CD4-positive, alpha-beta T cell treated with Interleukin-15 for 4 hours (primary cell): ENCODE results near the gene PDGFA.
"Not testable (repeated sequence)": the region's sequence is repeated elsewhere in the genome, so short reads cannot be mapped to it uniquely, and the experiment has no call there.

Source experiments
- DNase-seq: peaks from one replicate; pipeline ENCODE4 v3.0.0-alpha.2; 2020; ENCODE audit warnings: low spot score

PDGFA gene

DNA sequence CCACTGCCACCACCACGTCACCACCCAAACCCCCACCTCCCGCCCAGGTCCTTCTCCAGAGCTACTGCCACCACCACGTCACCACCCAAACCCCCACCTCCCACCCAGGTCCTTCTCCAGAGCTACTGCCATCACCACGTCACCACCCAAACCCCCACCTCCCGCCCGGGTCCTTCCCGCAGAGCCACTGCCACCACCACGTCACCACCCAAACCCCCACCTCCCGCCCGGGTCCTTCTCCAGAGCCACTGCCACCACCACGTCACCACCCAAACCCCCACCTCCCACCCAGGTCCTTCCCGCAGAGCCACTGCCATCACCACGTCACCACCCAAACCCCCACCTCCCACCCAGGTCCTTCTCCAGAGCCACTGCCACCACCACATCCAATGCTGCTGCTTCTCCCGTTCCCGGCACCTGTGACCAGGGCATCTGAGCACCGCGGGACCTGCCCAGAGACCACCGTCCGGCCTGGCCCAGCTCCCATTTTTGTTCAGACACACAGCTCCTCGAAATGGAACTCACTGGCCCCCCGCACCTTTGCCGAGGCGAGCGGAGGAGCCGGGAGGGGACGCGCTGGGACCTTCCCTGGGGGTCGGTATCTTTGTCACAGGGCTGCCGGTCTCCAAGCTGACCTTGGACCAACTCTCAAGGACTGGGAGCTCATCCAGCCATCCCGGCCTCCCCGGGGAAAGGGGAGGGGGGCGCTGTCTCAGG lies 32.7 kb upstream of the PDGFA start:
- not testable (repeated sequence) for DNase-seq

DNA sequence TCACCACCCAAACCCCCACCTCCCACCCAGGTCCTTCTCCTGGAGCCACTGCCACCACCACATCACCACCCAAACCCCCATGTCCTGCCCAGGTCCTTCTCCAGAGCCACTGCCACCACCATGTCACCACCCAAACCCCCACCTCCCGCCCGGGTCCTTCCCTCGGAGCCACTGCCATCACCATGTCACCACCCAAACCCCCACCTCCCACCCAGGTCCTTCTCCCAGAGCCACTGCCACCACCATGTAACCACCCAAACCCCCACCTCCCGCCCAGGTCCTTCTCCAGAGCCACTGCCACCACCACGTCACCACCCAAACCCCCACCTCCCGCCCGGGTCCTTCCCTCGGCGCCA lies 31.9 kb upstream of the PDGFA start:
- not testable (repeated sequence) for DNase-seq

DNA sequence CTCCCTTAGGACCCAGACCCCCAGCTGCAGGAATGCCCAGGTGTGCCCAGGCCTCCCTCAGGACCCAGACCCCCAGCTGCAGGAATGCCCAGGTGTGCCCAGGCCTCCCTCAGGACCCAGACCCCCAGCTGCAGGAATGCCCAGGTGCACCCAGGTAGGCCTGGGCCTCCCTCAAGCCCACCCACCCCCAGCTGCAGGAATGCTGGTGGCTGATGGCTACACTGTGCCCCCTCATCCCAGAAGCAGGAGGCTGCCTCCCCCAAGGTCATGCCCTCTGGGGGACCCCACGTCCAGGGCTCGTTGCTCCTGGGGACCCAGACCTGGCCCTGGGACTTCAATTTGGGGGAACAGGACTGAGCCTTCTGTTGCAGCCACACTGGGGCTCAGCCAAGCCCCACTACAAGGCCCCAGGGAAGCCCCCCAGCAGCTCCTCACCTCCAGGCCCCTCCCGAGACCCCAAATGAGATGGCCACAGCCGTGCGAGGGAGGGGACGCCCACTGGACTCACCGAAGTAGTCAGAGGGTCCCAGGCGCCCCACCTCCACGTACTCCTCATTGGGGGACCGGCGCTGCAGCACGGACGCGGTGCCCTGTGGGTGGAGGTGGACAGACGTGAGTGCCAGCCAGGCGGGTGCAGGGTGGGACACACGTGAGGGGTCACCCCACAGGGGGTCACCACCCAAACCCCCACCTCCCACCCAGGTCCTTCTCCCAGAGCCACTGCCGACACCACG lies 31.4 kb upstream of the PDGFA start:
- no peak for DNase-seq

DNA sequence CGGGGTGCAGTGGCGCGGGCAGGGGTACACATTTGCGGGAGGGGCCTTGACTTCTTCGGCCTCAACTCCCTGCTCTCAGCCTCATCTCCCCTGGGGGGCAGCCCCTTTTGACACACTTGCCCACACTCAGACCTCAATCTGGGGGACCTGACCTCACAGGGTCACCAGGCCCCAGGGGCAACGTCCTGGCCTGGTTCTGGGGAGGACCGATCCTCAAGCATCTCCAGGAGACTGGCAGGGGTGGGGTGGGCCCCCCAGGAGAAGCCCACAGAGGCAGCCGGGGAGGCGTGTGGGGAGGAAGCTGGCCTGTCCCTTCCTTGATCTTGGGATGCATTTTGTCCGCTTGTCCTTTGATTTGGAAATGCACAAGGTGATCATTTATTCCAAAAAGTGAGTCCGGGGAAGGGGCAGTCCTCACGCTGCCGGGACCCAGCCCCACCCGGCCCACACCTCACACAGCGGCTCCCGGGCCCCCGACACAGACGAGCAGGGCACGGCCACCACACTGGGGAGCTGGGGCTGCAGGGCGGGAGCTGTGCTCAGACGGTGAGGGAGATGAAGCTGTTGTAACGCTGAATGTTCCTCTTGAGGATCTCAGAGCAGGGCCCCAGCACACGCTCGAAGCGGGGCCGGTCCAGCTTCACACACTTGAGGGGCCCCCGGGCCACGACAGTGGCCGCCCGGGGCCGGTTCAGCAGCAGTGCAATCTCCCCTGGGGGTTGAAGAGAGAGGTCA lies 30.4 kb upstream of the PDGFA start:
- DNase-seq, result no peak

DNA sequence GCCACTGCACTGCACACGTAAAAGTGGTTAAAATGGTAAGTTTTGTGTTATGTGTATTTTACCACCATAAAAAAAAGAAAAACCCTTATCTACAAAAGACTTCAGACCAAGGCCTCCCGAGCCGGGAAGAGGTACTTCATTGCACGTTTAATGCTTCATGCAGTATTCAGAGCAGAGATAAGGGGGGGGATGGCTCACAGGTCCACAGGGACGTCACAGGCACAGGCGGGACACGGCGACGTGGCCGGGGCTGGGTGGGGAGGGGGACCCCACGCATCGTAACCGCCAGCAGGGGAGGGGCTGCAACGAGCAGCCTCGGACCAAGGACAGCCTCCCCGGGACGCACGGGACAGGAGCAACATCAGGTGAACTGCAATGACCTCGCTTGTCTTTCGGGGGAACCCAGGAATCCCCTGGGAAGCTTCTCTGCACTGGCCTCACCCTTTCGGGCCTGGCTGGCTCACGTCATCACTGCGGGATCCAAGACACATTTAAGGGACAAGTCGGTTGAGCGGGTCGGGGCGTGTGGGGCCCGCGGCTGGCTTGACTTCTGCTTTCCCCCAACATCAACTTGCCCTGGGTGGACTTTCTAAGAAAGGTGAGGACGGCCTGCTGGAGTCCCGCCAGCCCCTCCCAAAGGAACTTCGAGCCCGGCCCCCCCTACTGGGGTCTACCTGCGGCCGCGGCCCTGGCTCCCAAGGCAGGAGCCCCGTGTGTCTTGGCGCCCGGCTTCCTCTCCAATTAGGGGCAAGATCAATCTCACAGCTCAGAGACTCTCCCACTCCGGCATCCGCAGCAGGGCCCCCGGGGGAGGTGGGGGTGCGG lies 29.6 kb upstream of the PDGFA start:
- no peak for DNase-seq

DNA sequence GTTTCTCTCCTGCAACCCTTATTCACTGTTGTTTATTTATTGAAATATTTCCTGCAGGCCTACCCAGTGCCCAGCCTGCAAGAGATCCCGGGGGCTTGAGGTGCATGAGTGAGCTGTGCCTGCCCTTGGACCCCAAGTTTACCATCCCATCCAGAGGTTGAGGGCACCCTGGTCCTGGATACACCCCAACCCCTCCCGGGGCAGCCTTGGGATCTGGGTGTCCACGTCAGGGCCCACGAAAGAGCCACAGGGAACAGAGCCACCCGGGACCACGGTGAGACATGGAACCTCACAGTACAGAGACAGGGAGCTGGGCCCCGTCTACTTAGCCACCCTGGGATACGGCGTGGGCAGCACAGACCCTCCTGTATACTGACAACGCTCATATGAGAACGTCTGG lies 28.8 kb upstream of the PDGFA start:
- DNase-seq, result no peak

DNA sequence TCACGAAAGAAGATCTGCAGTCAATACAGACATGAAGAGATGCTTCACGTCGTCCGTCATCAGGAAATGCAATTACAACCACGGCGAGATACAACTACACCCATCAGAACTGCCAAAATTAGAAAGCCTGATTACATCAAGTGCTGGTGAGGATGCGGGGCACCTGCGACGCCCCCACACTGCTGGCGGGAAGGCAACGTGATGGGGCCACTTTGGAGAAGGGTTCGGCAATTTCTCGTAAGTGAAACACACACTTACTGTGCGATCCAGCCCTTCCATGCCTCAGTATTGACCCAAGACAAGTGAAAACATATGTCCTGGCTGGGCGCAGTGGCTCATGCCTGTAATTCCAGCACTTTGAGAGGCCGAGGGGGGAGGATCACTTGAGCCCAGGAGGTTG lies 25.8 kb upstream of the PDGFA start:
- no peak for DNase-seq

DNA sequence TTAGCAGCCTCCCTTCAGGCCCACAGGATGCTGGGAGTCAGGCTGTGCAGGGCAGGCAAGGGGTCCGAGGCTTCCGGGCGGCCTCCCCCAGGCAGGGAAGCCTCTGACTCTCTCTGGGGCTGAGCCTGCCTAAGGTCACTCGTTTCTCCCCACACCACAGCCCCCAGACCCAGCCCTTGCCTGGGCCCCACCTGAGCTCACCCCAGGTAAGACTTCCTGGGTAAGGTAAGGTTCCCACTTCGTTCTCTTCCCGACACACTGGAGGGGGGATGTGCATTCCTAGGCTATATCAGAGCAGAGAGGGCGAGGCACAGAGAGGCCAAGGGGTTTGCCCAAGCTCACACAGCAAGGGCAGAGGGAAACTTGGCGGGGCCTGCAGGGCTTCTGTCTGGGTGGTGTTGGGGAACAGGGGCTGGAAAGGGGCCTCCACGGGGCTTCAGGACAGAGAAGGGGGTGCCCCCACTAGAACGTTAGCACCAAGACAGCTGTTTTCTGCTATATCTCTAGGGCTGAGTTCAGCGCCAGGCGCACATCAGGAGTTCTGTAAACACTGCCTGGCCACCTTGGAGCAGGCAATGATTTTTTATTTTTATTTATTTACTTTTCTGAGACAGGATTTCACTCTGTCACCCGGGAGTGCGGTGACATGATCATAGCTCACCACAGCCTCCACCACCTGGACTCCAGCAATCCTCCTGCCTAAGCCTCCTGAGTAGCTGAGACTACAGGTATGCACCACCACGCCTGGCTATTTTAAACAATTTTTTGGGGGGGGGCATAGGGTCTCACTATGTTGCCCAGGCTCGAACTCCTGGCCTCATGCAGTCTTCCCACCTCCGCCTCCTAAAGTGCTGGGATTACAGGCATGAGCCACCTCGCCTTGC lies 24.9 kb upstream of the PDGFA start:
- no peak for DNase-seq

DNA sequence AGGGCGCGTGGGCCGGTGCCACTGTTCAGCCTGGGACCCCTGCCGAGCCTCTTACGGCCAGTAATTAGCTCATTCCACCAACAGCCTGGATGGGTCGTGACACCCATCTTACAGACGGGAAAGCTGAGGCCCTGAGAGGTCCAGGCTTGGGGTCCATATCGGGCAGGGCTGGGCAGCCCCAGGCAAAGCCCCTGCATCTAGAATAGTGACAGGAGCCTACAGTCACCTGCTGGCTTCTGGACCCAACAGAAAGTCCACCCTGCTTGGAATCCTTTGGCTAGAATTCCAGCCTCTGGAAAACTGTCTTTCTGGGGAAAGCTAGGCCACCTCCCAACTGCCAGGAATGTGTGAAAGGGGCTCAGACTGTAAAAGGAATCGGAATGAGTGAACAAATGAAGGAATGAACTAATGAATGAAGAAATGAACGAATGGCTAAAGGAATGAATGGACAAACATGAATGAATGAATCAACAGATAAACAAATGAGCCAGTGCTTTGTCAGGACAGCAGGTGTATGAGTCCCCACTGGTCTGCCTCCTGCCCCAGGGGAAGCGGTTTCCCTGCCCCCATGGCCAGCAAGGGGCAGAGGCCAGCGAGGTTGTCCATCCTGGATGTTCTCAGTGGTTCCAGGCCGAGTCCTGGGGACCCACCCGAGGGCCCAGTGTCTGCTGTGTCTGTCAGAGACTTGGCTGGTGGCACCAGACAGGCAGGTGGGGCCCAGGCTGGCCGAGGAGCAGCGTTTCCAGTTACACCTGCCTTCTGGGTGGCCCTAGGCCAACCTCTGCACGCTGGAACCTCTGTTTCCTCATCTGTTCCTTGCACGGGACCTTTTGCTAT lies 24.1 kb upstream of the PDGFA start:
- no peak for DNase-seq

DNA sequence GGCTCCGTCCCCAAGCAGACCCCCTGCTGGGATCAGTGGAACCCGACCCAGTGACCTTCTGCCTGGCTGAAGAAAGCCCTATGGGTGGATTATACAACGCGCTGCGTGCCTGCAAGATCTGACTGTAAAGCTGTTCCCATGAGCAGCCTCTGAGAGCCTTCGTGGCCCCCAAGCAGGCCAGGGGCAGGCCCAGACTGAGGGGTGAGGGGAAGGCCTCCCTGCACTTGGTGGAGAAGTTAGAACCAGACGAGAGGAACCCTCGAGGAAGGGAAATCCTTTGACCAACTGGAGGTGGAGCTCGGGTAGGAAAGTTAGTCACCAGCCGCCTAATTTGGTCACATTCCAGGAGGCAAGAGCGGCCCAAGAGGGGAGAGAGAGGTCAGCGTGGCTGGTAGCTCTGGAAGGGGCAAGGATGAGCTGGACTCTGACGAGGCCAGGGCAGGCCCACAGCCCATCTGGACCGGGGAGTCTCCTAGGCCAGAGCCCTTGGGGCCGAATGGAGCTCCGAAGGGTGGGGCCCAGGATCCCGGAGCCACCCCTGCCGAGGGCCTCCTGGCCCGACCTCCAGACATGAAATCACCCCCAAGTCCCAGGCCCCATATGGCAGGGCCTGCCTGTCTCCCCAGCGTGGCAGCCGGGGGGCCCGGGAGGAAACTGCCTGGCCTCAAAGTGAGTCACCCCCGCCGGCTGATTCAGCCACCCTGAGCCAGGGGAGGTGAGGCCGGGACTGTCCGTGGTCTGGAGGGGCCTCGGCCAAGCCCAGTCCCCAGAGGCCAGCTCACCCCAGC lies 23.3 kb upstream of the PDGFA start:
- no peak for DNase-seq

DNA sequence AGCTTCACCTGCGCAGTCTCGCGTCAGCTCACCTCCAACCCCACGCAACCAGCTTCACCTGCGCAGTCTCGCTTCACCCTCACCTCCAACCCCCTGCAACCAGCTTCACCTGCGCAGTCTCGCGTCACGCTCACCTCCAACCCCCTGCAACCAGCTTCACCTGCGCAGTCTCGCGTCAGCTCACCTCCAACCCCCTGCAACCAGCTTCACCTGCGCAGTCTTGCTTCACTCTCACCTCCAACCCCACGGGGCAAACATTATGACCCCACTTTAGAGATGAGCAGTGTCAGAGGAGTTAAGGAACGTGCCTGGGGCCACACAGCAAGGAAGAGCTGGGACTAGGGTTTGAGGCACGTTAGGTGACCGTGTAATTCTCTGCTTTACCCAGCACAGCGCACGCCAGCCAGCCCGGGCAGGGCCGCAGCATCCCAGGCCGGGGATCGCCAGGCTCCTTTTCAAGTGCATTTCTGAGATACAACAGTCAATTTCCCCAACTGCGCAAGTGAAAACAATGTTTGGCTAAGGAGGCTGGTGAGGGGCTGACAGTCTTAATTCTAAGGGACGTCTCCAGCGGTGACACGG lies 22.6 kb upstream of the PDGFA start:
- no peak for DNase-seq

DNA sequence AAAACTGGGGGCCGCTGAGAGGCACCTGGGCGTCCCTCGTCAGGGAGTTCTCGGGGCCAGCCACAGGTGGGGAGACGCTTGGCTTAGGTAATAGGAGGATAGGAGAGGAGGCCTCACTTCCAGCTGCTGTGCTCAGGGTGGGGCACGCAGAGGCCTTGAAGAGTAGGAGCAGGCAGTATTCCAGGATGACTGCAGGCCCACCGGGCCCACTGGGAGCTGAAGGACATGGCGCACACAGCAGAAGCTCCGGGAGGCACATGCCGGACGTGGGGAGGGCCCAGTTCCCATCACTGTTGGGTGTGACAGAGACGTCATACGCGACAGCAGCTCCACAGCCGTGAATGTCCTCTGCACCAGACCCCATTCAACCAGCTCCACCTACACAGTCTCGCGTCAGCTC lies 22.0 kb upstream of the PDGFA start:
- no peak for DNase-seq

DNA sequence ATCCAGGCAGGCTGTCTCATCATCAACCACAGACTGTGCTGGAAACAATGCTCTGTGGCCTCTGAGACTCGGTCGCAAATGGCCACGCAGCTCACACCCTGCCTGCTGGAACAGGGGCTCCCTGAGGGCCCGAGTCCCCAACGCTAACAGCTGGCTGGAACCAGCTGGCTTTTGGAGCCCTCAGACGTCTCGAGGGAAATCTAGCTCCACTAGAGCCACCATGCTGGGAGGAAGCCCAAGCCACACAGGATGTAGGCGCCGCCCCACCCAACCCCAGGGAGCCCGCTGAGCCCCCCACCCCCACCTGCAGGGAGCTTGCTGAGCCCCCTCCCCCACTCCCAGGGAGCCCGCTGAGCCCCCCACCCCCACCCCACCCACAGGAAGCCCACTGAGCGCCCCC lies 21.4 kb upstream of the PDGFA start:
- no peak for DNase-seq

DNA sequence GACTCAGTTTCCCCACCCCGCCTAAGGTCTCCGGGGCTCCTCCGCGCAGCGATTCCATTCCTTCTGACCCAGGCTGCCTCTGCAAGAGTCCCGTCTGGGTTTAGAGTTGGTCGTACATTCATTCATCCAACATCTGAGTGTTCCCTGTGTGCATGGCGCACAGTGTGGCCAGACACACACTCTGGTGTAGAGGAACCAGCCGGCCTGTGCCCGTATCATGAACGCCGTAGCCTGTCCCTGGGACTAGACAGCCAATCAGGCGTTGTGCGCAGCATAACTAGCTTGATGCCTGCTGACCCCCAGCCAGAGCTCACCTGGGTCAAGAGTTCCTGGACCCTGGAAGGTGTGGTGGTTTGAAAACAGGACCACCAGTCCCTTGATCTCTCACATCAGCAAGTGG lies 20.9 kb upstream of the PDGFA start:
- DNase-seq, result no peak

DNA sequence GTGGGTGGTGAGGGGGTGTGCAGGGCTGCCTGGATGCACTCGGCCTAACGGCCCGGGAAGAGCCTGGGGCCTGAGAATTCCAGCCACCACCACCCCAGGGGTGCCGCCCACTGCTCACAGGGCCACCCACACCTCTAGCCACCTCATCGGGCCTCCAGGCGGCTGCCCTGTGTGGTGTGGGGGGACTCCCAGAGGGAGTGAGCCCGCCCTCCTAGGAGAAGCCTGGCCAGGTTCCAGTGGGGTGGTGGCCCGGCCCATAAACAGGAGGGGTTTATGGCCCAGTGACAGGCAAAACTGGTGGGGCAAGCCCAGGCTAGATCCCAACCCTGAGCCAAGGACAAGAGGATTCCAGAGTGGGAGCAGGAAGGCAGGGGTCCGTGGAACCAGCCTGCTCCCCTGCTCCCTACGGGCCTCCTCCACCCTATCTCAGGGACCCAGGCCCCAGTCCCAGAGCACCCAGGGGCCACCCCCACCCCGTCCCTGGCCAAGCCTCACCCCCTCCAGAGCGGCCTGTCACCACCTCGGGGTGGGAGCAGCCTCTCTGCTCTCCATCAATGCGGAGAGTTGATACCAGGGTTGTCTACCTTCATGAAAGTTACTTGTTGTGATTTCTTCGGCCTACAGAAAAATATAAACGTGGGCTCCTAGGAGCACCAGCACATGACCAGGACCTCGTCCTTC lies 20.2 kb upstream of the PDGFA start:
- DNase-seq, result no peak

DNA sequence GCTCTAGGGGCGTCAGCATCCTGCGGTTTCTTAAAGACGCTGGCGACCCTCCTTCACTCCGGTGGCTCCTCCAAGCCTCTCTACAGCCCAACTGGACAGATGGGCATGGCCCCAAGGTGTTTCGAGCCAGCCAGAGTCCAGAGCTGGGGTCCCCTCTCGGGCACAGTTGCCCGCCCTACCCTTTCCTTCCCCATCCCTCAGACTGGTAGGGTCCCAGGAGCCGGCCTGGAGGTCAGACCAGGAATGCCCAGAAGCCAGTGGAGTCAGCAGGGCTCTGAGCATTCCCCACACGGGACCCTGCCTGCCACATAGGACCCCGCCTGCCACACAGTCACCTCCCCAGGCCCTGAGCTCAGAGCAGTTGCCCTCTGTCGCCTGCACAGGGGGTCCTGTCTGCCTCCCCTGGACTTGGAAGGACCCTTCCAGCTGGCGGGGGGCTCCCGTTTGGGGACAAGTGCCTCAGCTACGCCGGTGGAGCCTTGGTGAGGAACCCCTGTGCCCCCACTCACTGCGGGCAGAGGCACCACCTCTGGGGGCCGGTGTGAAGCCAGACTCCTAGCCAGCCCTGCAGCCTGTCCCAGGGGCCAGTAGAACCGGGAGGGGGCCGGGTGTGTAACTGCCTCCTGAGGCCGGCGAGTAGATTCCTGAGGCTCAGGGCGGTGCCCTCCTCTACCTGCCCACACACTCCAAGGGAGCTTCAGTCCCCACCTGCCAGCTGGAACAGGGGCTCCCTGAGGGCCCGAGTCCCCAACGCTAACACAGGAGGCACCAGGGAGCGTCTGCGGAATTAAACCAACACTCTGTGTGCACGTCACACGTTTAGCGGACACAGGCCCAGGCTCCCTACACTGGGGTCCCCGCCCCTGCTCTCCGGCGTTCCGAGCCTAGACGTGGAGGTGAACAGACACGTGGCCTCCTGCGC lies 19.4 kb upstream of the PDGFA start:
- DNase-seq, result no peak

DNA sequence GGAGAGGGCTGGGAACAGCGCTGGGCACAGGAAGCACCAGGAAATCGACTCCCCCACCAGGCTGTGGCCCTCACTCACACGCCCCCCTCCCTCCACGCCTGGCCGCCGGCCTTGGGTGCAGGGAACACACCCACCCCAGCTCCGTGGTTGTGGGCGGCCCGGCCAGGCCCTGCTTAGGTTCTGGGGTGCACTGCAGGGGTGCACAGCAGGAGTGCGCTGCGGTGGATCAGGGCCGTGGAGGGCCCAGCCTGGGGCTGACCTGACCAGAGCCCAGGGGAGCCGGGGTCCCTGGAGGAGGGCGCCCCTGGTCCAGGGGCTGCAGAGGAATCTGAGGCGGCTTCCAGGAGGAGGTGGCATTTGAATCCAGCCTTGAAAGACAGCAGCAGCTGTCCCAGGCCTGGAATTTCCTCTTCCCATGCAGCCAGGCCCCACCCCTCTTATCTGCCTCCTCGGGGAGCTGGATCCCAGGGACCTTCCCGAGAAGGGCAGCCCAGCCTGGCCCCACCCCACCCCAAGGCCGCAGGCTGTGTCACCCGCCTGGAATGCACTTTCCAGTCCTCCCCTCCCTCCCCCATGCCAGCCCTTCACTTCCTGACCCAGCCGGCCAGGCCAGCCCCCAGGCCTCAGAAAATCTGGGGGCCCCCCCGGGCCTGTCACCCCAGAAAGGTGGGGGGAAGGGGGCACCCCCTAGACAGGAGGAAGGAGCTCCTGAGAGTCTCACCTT lies 18.4 kb upstream of the PDGFA start:
- no peak for DNase-seq
